GM23248 (cell line): Measurements from ENCODE around the gene ARHGAP26. TPM values are rescaled to one million over a fixed set of nuclear protein-coding genes. Genes with fewer than 3 reads are reported as not detected.

Source experiments
- DNase-seq: peaks from one replicate; pipeline ENCODE4 v3.0.0-alpha.2; 2015
- H2AFZ ChIP-seq: fragments of 200-600 bp; sonication (generic); 2 replicates; pipeline ENCODE4 v1.6.1; 2016; ENCODE audit warnings: antibody characterized with exemption
- H3F3A ChIP-seq: fragments of 200-600 bp; sonication (generic); 2 replicates; pipeline ENCODE4 v1.6.1; 2016; ENCODE audit warnings: mild to moderate bottlenecking, antibody characterized with exemption, mixed run types; ENCODE audit not compliant: insufficient read depth
- H3K27ac ChIP-seq: fragments of 200-600 bp; sonication (generic); 2 replicates; pipeline ENCODE4 v1.5.1; 2016; ENCODE audit warnings: mild to moderate bottlenecking
- H3K27me3 ChIP-seq: fragments of 200-600 bp; sonication (generic); replicated peaks from 2 replicates; pipeline ENCODE4 v1.6.1; 2016; ENCODE audit warnings: mild to moderate bottlenecking; ENCODE audit not compliant: insufficient read depth
- H3K36me3 ChIP-seq: fragments of 200-600 bp; sonication (generic); 2 replicates; pipeline ENCODE4 v1.6.1; 2016; ENCODE audit warnings: low read depth, mild to moderate bottlenecking
- H3K4me1 ChIP-seq: fragments of 200-600 bp; sonication (generic); 2 replicates; pipeline ENCODE4 v1.6.1; 2016; ENCODE audit warnings: mild to moderate bottlenecking; ENCODE audit not compliant: insufficient read depth
- H3K4me2 ChIP-seq: fragments of 200-600 bp; sonication (generic); one replicate; pipeline ENCODE4 v1.6.1; 2016; ENCODE audit warnings: mild to moderate bottlenecking; ENCODE audit not compliant: unreplicated experiment
- H3K4me3 ChIP-seq: fragments of 200-600 bp; sonication (generic); 2 replicates; pipeline ENCODE4 v1.5.1; 2016; ENCODE audit warnings: mild to moderate bottlenecking
- H3K79me2 ChIP-seq: fragments of 200-600 bp; sonication (generic); 2 replicates; pipeline ENCODE4 v1.6.1; 2016; ENCODE audit warnings: mild to moderate bottlenecking; ENCODE audit not compliant: insufficient read depth
- H3K9ac ChIP-seq: fragments of 200-600 bp; sonication (generic); 2 replicates; pipeline ENCODE4 v1.6.1; 2016; ENCODE audit warnings: mild to moderate bottlenecking
- H3K9me2 ChIP-seq: fragments of 200-600 bp; sonication (generic); 2 replicates; pipeline ENCODE4 v1.6.1; 2016; ENCODE audit warnings: mixed run types, mild to moderate bottlenecking, moderate library complexity; ENCODE audit not compliant: insufficient read depth
- H3K9me3 ChIP-seq: fragments of 200-600 bp; sonication (generic); one replicate; pipeline ENCODE4 v1.6.1; 2017; ENCODE audit warnings: low read depth
- H4K20me1 ChIP-seq: fragments of 200-600 bp; sonication (generic); 2 replicates; pipeline ENCODE4 v1.6.0; 2016; ENCODE audit not compliant: insufficient read depth
- EZH2 ChIP-seq: fragments of 200-600 bp; sonication (generic); IDR thresholded peaks from 2 replicates; pipeline ENCODE4 v1.6.1; 2018; ENCODE audit warnings: antibody characterized with exemption, mild to moderate bottlenecking; ENCODE audit not compliant: insufficient read depth, poor library complexity, severe bottlenecking
- EZH2phosphoT487 ChIP-seq: fragments of 200-600 bp; sonication (generic); IDR thresholded peaks from 2 replicates; pipeline ENCODE4 v1.6.1; 2018; ENCODE audit warnings: antibody characterized with exemption, moderate library complexity, mild to moderate bottlenecking, low read depth; ENCODE audit not compliant: insufficient read depth
- WGBS, 2 experiments: methylation state at CpG; one replicate each; pipeline ENCODE4 v1.1.6; 2015 to 2017; ENCODE audit warnings: low lambda C conversion rate in 2 of 2, low coverage in 1 of 2; ENCODE audit errors: missing lambda C conversion rate in 2 of 2; 5-methylcytosine and 5-hydroxymethylcytosine counted together
- in situ Hi-C: fragments of 300-500 bp; cut with MboI; formaldehyde crosslinking; loops from 2 replicates; pipeline ENCODE4 v1.15.0; 2020
- polyA plus RNA-seq: library from polyadenylated mRNA; unstranded; fragments of >200 nt; fragmentation: Nextera tagmentation; extraction: Ambion mirVana; gene quantifications from 2 replicates; pipeline ENCODE4 v1.2.1, GENCODE V29; 2016
- total RNA-seq: library from RNA; depleted of rRNA; stranded (reverse); fragments of >200 nt; shearing (Covaris generic); gene quantifications from 2 replicates; pipeline ENCODE4 v1.2.3, GENCODE V29; 2014

The ARHGAP26 gene
- total and polyA plus RNA-seq, 2 experiments from 2014 or later = 1.6 to 1.7 TPM

- Histone ChIP-seq H3K4me2 (no peak overlapping the region), H3F3A (peaks cover 31% of the 10 kb centered on the region), H3K27ac (no peak overlapping the region), H3K4me3 (no peak overlapping the region), H3K9me2 (no peaks in the 10 kb centered on the region), H3K9me3 (no peaks in the 10 kb centered on the region), H2AFZ (no peak overlapping the region), H3K79me2 (no peaks in the 10 kb centered on the region), H3K36me3 (no peaks in the 10 kb centered on the region), H3K4me1 (peaks cover 9% of the 10 kb centered on the region; the same call in 1 of the 2 replicates), H3K9ac (no peak overlapping the region), H3K27me3 (no peaks in the 10 kb centered on the region), H4K20me1 (no peaks in the 10 kb centered on the region)
- TF ChIP-seq EZH2 = no peak
- no peak for TF ChIP-seq EZH2phosphoT487
- no peak for DNase-seq
- in situ Hi-C loops = no loop called here
- 95 to 98% methylated on average over 2 of the region's 2 CpGs for WGBS, 2 experiments
Observed at GRCh38 chr5:143267186-143267585, 497.0 kb downstream of the ARHGAP26 start.

- no peak overlapping the region for H3K4me3 ChIP-seq
- no peaks in the 10 kb centered on the region for H3K79me2 ChIP-seq
- H3K27ac ChIP-seq = no peak overlapping the region
- no peaks in the 10 kb centered on the region for H3K9me2 ChIP-seq
- DNase-seq = no peak
- H3K4me2 ChIP-seq = no peak overlapping the region
- in situ Hi-C loops = no loop called here
- peaks cover 30% of the 10 kb centered on the region for H3F3A ChIP-seq
- no peak overlapping the region for H2AFZ ChIP-seq
- H3K9ac ChIP-seq = no peak overlapping the region
- H3K27me3 ChIP-seq = no peaks in the 10 kb centered on the region
- 99 to 100% methylated on average over 2 of the region's 2 CpGs for WGBS, 2 experiments
- H3K4me1 ChIP-seq = no peaks in the 10 kb centered on the region
- H3K36me3 ChIP-seq = no peaks in the 10 kb centered on the region
- no peaks in the 10 kb centered on the region for H3K9me3 ChIP-seq
- no peak for TF ChIP-seq EZH2phosphoT487
- no peak for TF ChIP-seq EZH2
- no peaks in the 10 kb centered on the region for H4K20me1 ChIP-seq
Observed at GRCh38 chr5:143268388-143268787, 498.2 kb downstream of the ARHGAP26 start.

GRCh38 chr5:143271431-143271830 is 501.3 kb downstream of the ARHGAP26 start:
- no peak for DNase-seq
- Histone ChIP-seq H3K79me2 (peaks cover 3% of the 10 kb centered on the region), H3K4me1 (no peaks in the 10 kb centered on the region), H3K27me3 (no peaks in the 10 kb centered on the region), H3K4me2 (no peak overlapping the region), H3K4me3 (no peak overlapping the region), H3K36me3 (peaks cover 3% of the 10 kb centered on the region; the same call in 1 of the 2 replicates), H3K9ac (no peak overlapping the region), H3K9me3 (no peaks in the 10 kb centered on the region), H3K9me2 (no peaks in the 10 kb centered on the region), H2AFZ (no peak overlapping the region), H3K27ac (no peak overlapping the region), H3F3A (peaks cover 55% of the 10 kb centered on the region), H4K20me1 (no peaks in the 10 kb centered on the region)
- 99 to 100% methylated on average over 2 of the region's 2 CpGs for WGBS, 2 experiments
- in situ Hi-C loops = no loop called here
- no peak for TF ChIP-seq EZH2

- Histone ChIP-seq H3K4me3 (no peak overlapping the region), H3K9me3 (no peaks in the 10 kb centered on the region), H3K9ac (no peak overlapping the region), H2AFZ (no peak overlapping the region), H3K9me2 (no peaks in the 10 kb centered on the region), H3K27me3 (no peaks in the 10 kb centered on the region), H3K4me1 (peaks cover 9% of the 10 kb centered on the region; the same call in 1 of the 2 replicates), H3K36me3 (peaks cover 26% of the 10 kb centered on the region), H3K27ac (no peak overlapping the region), H3F3A (peaks cover 71% of the 10 kb centered on the region), H3K79me2 (peaks cover 34% of the 10 kb centered on the region), H4K20me1 (no peaks in the 10 kb centered on the region), H3K4me2 (no peak overlapping the region)
- WGBS, 2 experiments = 92 to 94% methylated on average over 1 of the region's 1 CpG
- in situ Hi-C loops = no loop called here
- TF ChIP-seq EZH2 = no peak
- no peak for TF ChIP-seq EZH2phosphoT487
- DNase-seq = no peak
Observed at GRCh38 chr5:143274952-143275351, 504.8 kb downstream of the ARHGAP26 start.

- H2AFZ ChIP-seq = no peak overlapping the region
- no peaks in the 10 kb centered on the region for H3K9me2 ChIP-seq
- no peak for TF ChIP-seq EZH2phosphoT487
- no peak for TF ChIP-seq EZH2
- in situ Hi-C loops = no loop called here
- H3K4me3 ChIP-seq = no peak overlapping the region
- H3K4me2 ChIP-seq = no peak overlapping the region
- WGBS, 2 experiments = 90 to 92% methylated on average over 6 of the region's 6 CpGs
- no peak for DNase-seq
- H3F3A ChIP-seq = peaks cover 72% of the 10 kb centered on the region
- no peaks in the 10 kb centered on the region for H3K9me3 ChIP-seq
- peaks cover 10% of the 10 kb centered on the region; the same call in 1 of the 2 replicates for H3K4me1 ChIP-seq
- H3K79me2 ChIP-seq = peaks cover 41% of the 10 kb centered on the region
- no peak overlapping the region for H3K9ac ChIP-seq
- peaks cover 34% of the 10 kb centered on the region for H3K36me3 ChIP-seq
- no peaks in the 10 kb centered on the region for H3K27me3 ChIP-seq
- no peak overlapping the region for H3K27ac ChIP-seq
- no peaks in the 10 kb centered on the region for H4K20me1 ChIP-seq
Observed at GRCh38 chr5:143275512-143276363, 505.6 kb downstream of the ARHGAP26 start.
